ENCODE results near the gene SOCS3. TPM values are rescaled to one million over a fixed set of nuclear protein-coding genes. Genes with fewer than 3 reads are reported as not detected.

The SOCS3 gene
- total and polyA plus RNA-seq, 10 of the 15 experiments (the other 5 are each of a cell fraction or from before 2014, with no cell fraction given): 0.05 to 3.9 (median 1.0) TPM

GRCh38 chr17:78347453-78347852, 12.4 kb downstream of the SOCS3 start:
- ATAC-seq: no peak
- Histone ChIP-seq H3K4me1 (ENCODE audit: control insufficient read depth, insufficient read depth, low read length) (peaks cover 33% of the 10 kb centered on the region), H3K36me3 (ENCODE audit: control insufficient read depth in 2 of 2, insufficient read depth in 2 of 2, low read length in 1 of 2) (no peaks in the 10 kb centered on the region), H3K4me2 (ENCODE audit: control insufficient read depth, insufficient read depth) (no peak overlapping the region), H4K20me1 (ENCODE audit: control insufficient read depth, insufficient read depth) (no peaks in the 10 kb centered on the region), H3K4me3 (no peak overlapping the region), H3K9ac (ENCODE audit: control insufficient read depth, insufficient read depth, low read length) (no peak overlapping the region), H3K79me2 (ENCODE audit: control insufficient read depth, insufficient read depth, low read length) (no peaks in the 10 kb centered on the region), H3K9me3 (replicated peaks; ENCODE audit: control insufficient read depth, insufficient read depth, low read length) (no peaks in the 10 kb centered on the region), H2AFZ (ENCODE audit: control insufficient read depth, low read depth, low read length) (no peak overlapping the region), H3K27me3 (replicated peaks in 1 of 2; ENCODE audit: control insufficient read depth in 2 of 2, insufficient read depth in 2 of 2, low read length in 1 of 2) (no peaks in the 10 kb centered on the region; a peak in 1 of 4 replicates), H3K27ac (ENCODE audit: control insufficient read depth, insufficient read depth) (no peak overlapping the region)
- DNase-seq (ENCODE audit: low read depth, low spot score): no peak
- no TSS peak for BruUV-seq (replicated peaks)
- FAIRE-seq: no peak
- in situ Hi-C loops (cut with MboI): no loop called here
- ChIA-PET RAD21 (ENCODE audit: unreplicated experiment) (interaction anchor here (0.6 to 1.5 kb wide), 3 partner anchors 9 to 74 kb away, joined by 3 to 5 read pairs (median 4); no protein-coding TSS in a partner anchor), SMC1A (ENCODE audit: uncharacterized antibody, unreplicated experiment) (interaction anchor here (0.9 to 1.2 kb wide), 2 partner anchors 31 to 41 kb away, joined by 4 to 6 read pairs; no protein-coding TSS in a partner anchor), POLR2A (interaction anchor here (0.5 to 2.8 kb wide), 6 partner anchors 8 to 60 kb away, joined by 3 to 13 read pairs (median 8); no protein-coding TSS in a partner anchor), CTCF (no interaction called here)
- TF ChIP-seq SREBF1 (IDR thresholded peaks at IDR 0.05; ENCODE audit: low read length) (no peak), RFX5 (IDR thresholded peaks at IDR 0.05; ENCODE audit: low read depth, low read length) (no peak), CEBPB (IDR thresholded peaks at IDR 0.05; ENCODE audit: borderline replicate concordance in 1 of 2, low read depth in 2 of 2, low read length in 2 of 2) (no peak), KAT2A (conservative IDR thresholded peaks at IDR 0.05; ENCODE audit: control insufficient read depth, low read depth, low read length) (no peak), GABPA (IDR thresholded peaks at IDR 0.05; ENCODE audit: low read depth) (no peak), ATF2 (IDR thresholded peaks at IDR 0.05; ENCODE audit: low read length) (no peak), ZNF24 (IDR thresholded peaks at IDR 0.05) (no peak), NFYB (IDR thresholded peaks at IDR 0.05; ENCODE audit: insufficient read depth, low read depth, low read length) (no peak), TCF3 (IDR thresholded peaks at IDR 0.05; ENCODE audit: borderline replicate concordance, insufficient read depth, low read depth, low read length) (no peak)
- intact Hi-C loops (cut with micrococcal nuclease; ENCODE audit: unreplicated experiment): no loop called here
- WGBS (ENCODE audit: insufficient coverage, insufficient replicate concordance, low lambda C conversion rate, missing lambda C conversion rate): 58% methylated on average over 3 of the region's 3 CpGs
